Measurements from ENCODE around the gene CYBB. TPM values are rescaled to one million over a fixed set of nuclear protein-coding genes. Genes with fewer than 3 reads are reported as not detected.
"Not testable (repeated sequence)": the region's sequence is repeated elsewhere in the genome, so short reads cannot be mapped to it uniquely, and the experiment has no call there.

The CYBB gene
- total RNA-seq, 1 experiment from 2014 or later: 13.4 TPM

GRCh38 chrX:37768866-37769265, 11.0 kb upstream of the CYBB start:
- DNase-seq; H3K9me2 ChIP-seq (replicated peaks; ENCODE audit: insufficient read depth, low read length); H3K9ac ChIP-seq (ENCODE audit: low read length); H2AFZ ChIP-seq (ENCODE audit: low read length); H3K36me3 ChIP-seq (ENCODE audit: insufficient read depth, low read length); H3K9me3 ChIP-seq (ENCODE audit: low read length); H4K20me1 ChIP-seq (ENCODE audit: insufficient read depth, low read depth, low read length); H3K4me2 ChIP-seq (ENCODE audit: low read depth, low read length, poor library complexity, severe bottlenecking); H3K27me3 ChIP-seq (ENCODE audit: low read length); H3K27ac ChIP-seq (ENCODE audit: low read length); H3K79me2 ChIP-seq (ENCODE audit: low read length); H3K4me1 ChIP-seq (ENCODE audit: low read length); H3K4me3 ChIP-seq (ENCODE audit: low read length): not testable (repeated sequence)

- H2AFZ ChIP-seq (ENCODE audit: low read length): peak overlapping the region; percentile 31; the same call in 1 of the 2 replicates
- H3K4me3 ChIP-seq (ENCODE audit: low read length): no peak overlapping the region
- H3K79me2 ChIP-seq (ENCODE audit: low read length): no peaks in the 10 kb centered on the region
- H3K9me2 ChIP-seq (replicated peaks; ENCODE audit: insufficient read depth, low read length): no peaks in the 10 kb centered on the region
- peak; percentile 74 for DNase-seq
- H3K9ac ChIP-seq (ENCODE audit: low read length): peak overlapping the region; percentile 20; the same call in 1 of the 2 replicates
- no peaks in the 10 kb centered on the region for H3K36me3 ChIP-seq (ENCODE audit: insufficient read depth, low read length)
- peak overlapping the region; percentile 67 for H3K27ac ChIP-seq (ENCODE audit: low read length)
- H3K4me2 ChIP-seq (ENCODE audit: low read depth, low read length, poor library complexity, severe bottlenecking): peak overlapping the region; percentile 42
- peaks cover 37% of the 10 kb centered on the region for H3K4me1 ChIP-seq (ENCODE audit: low read length)
- no peaks in the 10 kb centered on the region for H4K20me1 ChIP-seq (ENCODE audit: insufficient read depth, low read depth, low read length)
- no peaks in the 10 kb centered on the region for H3K9me3 ChIP-seq (ENCODE audit: low read length)
- H3K27me3 ChIP-seq (ENCODE audit: low read length): no peaks in the 10 kb centered on the region
Measured at GRCh38 chrX:37776283-37776986, 3.4 kb upstream of the CYBB start.

- H3K36me3 ChIP-seq (ENCODE audit: insufficient read depth, low read length): no peaks in the 10 kb centered on the region
- H3K9ac ChIP-seq (ENCODE audit: low read length): peak overlapping the region; percentile 20; the same call in 1 of the 2 replicates
- H3K4me3 ChIP-seq (ENCODE audit: low read length): no peak overlapping the region
- peaks cover 40% of the 10 kb centered on the region for H3K4me1 ChIP-seq (ENCODE audit: low read length)
- H2AFZ ChIP-seq (ENCODE audit: low read length): peak overlapping the region; percentile 31; the same call in 1 of the 2 replicates
- no peak for DNase-seq
- no peaks in the 10 kb centered on the region for H3K9me3 ChIP-seq (ENCODE audit: low read length)
- no peaks in the 10 kb centered on the region for H3K9me2 ChIP-seq (replicated peaks; ENCODE audit: insufficient read depth, low read length)
- H3K27me3 ChIP-seq (ENCODE audit: low read length): no peaks in the 10 kb centered on the region
- H4K20me1 ChIP-seq (ENCODE audit: insufficient read depth, low read depth, low read length): no peaks in the 10 kb centered on the region
- no peaks in the 10 kb centered on the region for H3K79me2 ChIP-seq (ENCODE audit: low read length)
- peak overlapping the region; percentile 67; the same call in 1 of the 2 replicates for H3K27ac ChIP-seq (ENCODE audit: low read length)
- H3K4me2 ChIP-seq (ENCODE audit: low read depth, low read length, poor library complexity, severe bottlenecking): peak overlapping the region; percentile 42
Measured at GRCh38 chrX:37776987-37777325, 2.9 kb upstream of the CYBB start.

- Histone ChIP-seq H3K4me2 (ENCODE audit: low read depth, low read length, poor library complexity, severe bottlenecking) (no peak overlapping the region), H3K4me1 (ENCODE audit: low read length) (peaks cover 63% of the 10 kb centered on the region), H3K79me2 (ENCODE audit: low read length) (no peaks in the 10 kb centered on the region), H3K4me3 (ENCODE audit: low read length) (no peak overlapping the region), H3K27me3 (ENCODE audit: low read length) (no peaks in the 10 kb centered on the region), H3K9me2 (replicated peaks; ENCODE audit: insufficient read depth, low read length) (no peaks in the 10 kb centered on the region), H3K9ac (ENCODE audit: low read length) (no peak overlapping the region), H3K27ac (ENCODE audit: low read length) (no peak overlapping the region), H3K9me3 (ENCODE audit: low read length) (no peaks in the 10 kb centered on the region), H4K20me1 (ENCODE audit: insufficient read depth, low read depth, low read length) (no peaks in the 10 kb centered on the region), H2AFZ (ENCODE audit: low read length) (no peak overlapping the region), H3K36me3 (ENCODE audit: insufficient read depth, low read length) (no peaks in the 10 kb centered on the region)
- DNase-seq: no peak
Measured at GRCh38 chrX:37781081-37781480, 1.2 kb downstream of the CYBB start.

- Histone ChIP-seq H3K27ac (ENCODE audit: low read length) (no peak overlapping the region), H2AFZ (ENCODE audit: low read length) (no peak overlapping the region), H3K9me3 (ENCODE audit: low read length) (no peaks in the 10 kb centered on the region), H3K79me2 (ENCODE audit: low read length) (no peaks in the 10 kb centered on the region), H3K9me2 (replicated peaks; ENCODE audit: insufficient read depth, low read length) (no peaks in the 10 kb centered on the region), H3K9ac (ENCODE audit: low read length) (no peak overlapping the region), H3K4me2 (ENCODE audit: low read depth, low read length, poor library complexity, severe bottlenecking) (no peak overlapping the region), H3K36me3 (ENCODE audit: insufficient read depth, low read length) (no peaks in the 10 kb centered on the region), H4K20me1 (ENCODE audit: insufficient read depth, low read depth, low read length) (no peaks in the 10 kb centered on the region), H3K4me1 (ENCODE audit: low read length) (peaks cover 63% of the 10 kb centered on the region), H3K4me3 (ENCODE audit: low read length) (no peak overlapping the region), H3K27me3 (ENCODE audit: low read length) (no peaks in the 10 kb centered on the region)
- no peak for DNase-seq
Measured at GRCh38 chrX:37781814-37782213, 2.0 kb downstream of the CYBB start.

- Histone ChIP-seq H3K4me3 (ENCODE audit: low read length) (no peak overlapping the region), H3K27me3 (ENCODE audit: low read length) (no peaks in the 10 kb centered on the region), H3K9me3 (ENCODE audit: low read length) (no peaks in the 10 kb centered on the region), H2AFZ (ENCODE audit: low read length) (no peak overlapping the region), H3K36me3 (ENCODE audit: insufficient read depth, low read length) (no peaks in the 10 kb centered on the region), H4K20me1 (ENCODE audit: insufficient read depth, low read depth, low read length) (no peaks in the 10 kb centered on the region), H3K27ac (ENCODE audit: low read length) (no peak overlapping the region), H3K4me2 (ENCODE audit: low read depth, low read length, poor library complexity, severe bottlenecking) (no peak overlapping the region), H3K79me2 (ENCODE audit: low read length) (no peaks in the 10 kb centered on the region), H3K9ac (ENCODE audit: low read length) (no peak overlapping the region), H3K9me2 (replicated peaks; ENCODE audit: insufficient read depth, low read length) (no peaks in the 10 kb centered on the region), H3K4me1 (ENCODE audit: low read length) (peaks cover 63% of the 10 kb centered on the region)
- DNase-seq: no peak
Measured at GRCh38 chrX:37782359-37782758, 2.5 kb downstream of the CYBB start.

GRCh38 chrX:37783305-37783704, 3.4 kb downstream of the CYBB start:
- peak overlapping the region; percentile 17; the same call in 1 of the 2 replicates for H3K27ac ChIP-seq (ENCODE audit: low read length)
- no peaks in the 10 kb centered on the region for H3K27me3 ChIP-seq (ENCODE audit: low read length)
- no peak for DNase-seq
- no peak overlapping the region for H3K4me3 ChIP-seq (ENCODE audit: low read length)
- H2AFZ ChIP-seq (ENCODE audit: low read length): peak overlapping the region; percentile 29; the same call in 1 of the 2 replicates
- H3K9me3 ChIP-seq (ENCODE audit: low read length): no peaks in the 10 kb centered on the region
- no peak overlapping the region for H3K9ac ChIP-seq (ENCODE audit: low read length)
- H3K79me2 ChIP-seq (ENCODE audit: low read length): no peaks in the 10 kb centered on the region
- no peaks in the 10 kb centered on the region for H3K36me3 ChIP-seq (ENCODE audit: insufficient read depth, low read length)
- H3K4me1 ChIP-seq (ENCODE audit: low read length): peaks cover 71% of the 10 kb centered on the region
- H3K9me2 ChIP-seq (replicated peaks; ENCODE audit: insufficient read depth, low read length): no peaks in the 10 kb centered on the region
- no peaks in the 10 kb centered on the region for H4K20me1 ChIP-seq (ENCODE audit: insufficient read depth, low read depth, low read length)
- no peak overlapping the region for H3K4me2 ChIP-seq (ENCODE audit: low read depth, low read length, poor library complexity, severe bottlenecking)

GRCh38 chrX:37785569-37785968, 5.7 kb downstream of the CYBB start:
- Histone ChIP-seq H3K9me2 (replicated peaks; ENCODE audit: insufficient read depth, low read length) (no peaks in the 10 kb centered on the region), H2AFZ (ENCODE audit: low read length) (no peak overlapping the region), H3K4me3 (ENCODE audit: low read length) (0 out of 2 replicates have a peak overlapping the region, but pooled peaks have one; percentile 49), H4K20me1 (ENCODE audit: insufficient read depth, low read depth, low read length) (no peaks in the 10 kb centered on the region), H3K27ac (ENCODE audit: low read length) (peak overlapping the region; percentile 96), H3K79me2 (ENCODE audit: low read length) (no peaks in the 10 kb centered on the region), H3K4me1 (ENCODE audit: low read length) (peaks cover 63% of the 10 kb centered on the region), H3K36me3 (ENCODE audit: insufficient read depth, low read length) (no peaks in the 10 kb centered on the region), H3K27me3 (ENCODE audit: low read length) (no peaks in the 10 kb centered on the region), H3K9ac (ENCODE audit: low read length) (peak overlapping the region; percentile 43), H3K4me2 (ENCODE audit: low read depth, low read length, poor library complexity, severe bottlenecking) (peak overlapping the region; percentile 62), H3K9me3 (ENCODE audit: low read length) (no peaks in the 10 kb centered on the region)
- DNase-seq: peak; percentile 62
